ENCODE measurements around the gene NFAT5. TPM values are rescaled to one million over a fixed set of nuclear protein-coding genes. Genes with fewer than 3 reads are reported as not detected.
"Not testable (repeated sequence)": the region's sequence is repeated elsewhere in the genome, so short reads cannot be mapped to it uniquely, and the experiment has no call there.

The NFAT5 gene
- polyA plus RNA-seq, 1 donor from 2014 or later, result 9.5 TPM

DNA sequence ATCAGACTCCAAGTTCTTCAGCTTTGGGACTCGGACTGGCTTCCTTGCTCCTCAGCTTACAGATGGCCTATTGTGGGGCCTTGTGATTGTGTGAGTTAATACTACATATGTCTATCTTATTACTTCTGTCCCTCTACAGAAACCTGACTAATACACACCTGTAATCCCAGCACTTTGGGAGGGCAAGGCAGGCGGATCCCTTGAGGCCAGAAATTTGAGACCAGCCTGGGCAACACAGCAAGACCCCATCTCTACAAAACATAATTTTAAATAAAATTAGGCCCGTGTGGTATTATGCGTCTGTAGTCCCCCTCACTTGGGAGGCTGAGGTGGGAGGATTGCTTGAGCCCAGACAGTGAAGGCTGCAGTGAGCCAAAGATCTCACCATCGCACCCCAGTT lies 165.5 kb downstream of the NFAT5 start:
- H3K9me3 Mint-ChIP-seq, H3K27me3 Mint-ChIP-seq, H3K4me1 Mint-ChIP-seq, H3K27ac Mint-ChIP-seq, H3K4me3 Mint-ChIP-seq, H3K36me3 Mint-ChIP-seq: not testable (repeated sequence)

DNA sequence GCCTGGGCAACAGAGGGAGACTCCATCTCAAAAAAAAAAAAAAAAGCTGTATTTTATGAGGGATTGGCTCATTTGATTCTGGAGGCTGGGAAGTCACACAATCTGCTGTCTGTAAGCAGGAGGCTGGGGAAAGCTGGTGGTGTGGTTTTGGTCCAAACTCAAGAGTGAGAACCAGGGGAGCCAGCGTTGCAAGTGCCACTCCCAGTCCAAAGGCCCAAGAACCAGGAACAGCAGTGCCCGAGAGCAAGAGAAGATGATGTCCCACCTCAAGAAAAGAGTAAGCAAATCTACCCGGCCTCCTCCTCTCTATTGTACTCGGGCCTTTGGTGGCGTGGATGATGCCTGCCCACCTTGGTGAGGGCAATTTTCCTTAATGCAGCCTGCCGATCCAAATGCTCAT lies 166.3 kb downstream of the NFAT5 start:
- Mint-ChIP-seq H3K4me3 (no peak overlapping the region), H3K27ac (no peak overlapping the region), H3K9me3 (no peaks in the 10 kb centered on the region), H3K27me3 (no peaks in the 10 kb centered on the region), H3K36me3 (peaks cover 4% of the 10 kb centered on the region), H3K4me1 (peaks cover 0 to 1% (median under 1%) of the 10 kb centered on the region in 3 donors)

DNA sequence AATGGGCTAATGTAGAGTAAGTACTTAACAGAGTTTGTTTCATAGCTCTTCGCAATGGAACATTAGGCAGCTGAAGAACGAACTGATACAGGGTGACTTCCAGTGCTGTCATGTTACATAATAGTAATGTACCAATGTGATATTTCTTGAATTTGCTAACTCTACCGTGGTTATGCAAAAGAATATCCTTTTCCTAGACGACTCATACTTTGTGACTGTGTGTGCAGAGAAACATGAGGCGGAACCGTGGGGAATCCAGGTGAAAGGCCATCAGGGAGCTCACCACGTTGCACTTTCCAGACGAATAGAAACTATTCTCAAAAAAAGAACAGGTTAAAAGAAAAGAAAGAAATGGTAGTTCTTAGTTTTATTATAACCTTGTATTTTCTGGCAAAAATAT lies 175.8 kb downstream of the NFAT5 start:
- Mint-ChIP-seq H3K9me3 (no peaks in the 10 kb centered on the region), H3K36me3 (peaks cover 9% of the 10 kb centered on the region), H3K4me1 (no peaks in the 10 kb centered on the region), H3K27me3 (no peaks in the 10 kb centered on the region), H3K4me3 (no peak overlapping the region), H3K27ac (no peak overlapping the region)

DNA sequence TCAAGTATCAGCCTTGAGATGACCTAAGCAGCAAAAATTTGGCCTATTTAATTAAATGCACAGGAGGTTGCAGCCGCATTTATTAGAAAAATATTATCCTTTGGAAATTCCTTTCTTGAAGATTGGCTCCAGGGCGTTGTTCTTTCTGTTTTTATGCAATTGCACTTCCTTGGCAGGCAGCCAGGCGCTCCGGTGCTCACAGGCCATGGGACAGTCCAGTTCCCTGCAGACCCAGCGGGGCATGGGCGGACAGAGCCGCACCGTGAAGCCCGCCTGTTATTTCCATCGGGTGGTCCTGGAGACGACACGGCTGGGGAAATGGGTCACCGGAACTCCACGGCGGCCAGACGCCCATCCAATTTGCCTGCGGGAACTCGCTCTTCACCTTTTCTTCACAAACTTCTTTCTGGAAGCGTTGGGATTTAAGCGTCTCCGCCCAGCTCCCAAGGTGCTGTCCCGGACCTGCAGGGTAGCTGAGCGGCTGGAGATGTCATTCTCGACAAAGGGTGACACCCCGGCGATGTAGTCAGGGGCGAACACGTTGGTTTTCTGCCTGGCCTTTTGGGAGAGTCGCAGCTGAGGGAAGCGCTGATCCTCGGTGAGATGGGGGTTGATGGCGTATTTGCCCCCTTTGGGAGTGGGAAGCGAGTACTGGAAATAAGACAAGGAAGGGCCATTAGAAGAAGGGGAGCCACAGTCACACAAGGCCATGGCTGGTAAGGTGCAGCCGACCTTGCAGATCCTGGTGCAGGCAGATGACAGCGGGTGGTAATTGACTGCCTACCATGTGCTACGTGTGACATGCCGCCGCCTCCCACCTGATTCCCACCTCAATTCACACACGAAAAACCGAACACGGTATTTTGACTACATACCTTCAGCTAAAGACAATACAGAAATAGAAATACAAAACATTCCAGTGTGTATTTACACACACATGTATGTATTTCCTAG lies 176.5 kb downstream of the NFAT5 start:
- Mint-ChIP-seq H3K27ac (no peak overlapping the region), H3K4me3 (no peak overlapping the region), H3K27me3 (no peaks in the 10 kb centered on the region), H3K4me1 (no peaks in the 10 kb centered on the region), H3K9me3 (no peaks in the 10 kb centered on the region), H3K36me3 (peaks cover 9% of the 10 kb centered on the region)

DNA sequence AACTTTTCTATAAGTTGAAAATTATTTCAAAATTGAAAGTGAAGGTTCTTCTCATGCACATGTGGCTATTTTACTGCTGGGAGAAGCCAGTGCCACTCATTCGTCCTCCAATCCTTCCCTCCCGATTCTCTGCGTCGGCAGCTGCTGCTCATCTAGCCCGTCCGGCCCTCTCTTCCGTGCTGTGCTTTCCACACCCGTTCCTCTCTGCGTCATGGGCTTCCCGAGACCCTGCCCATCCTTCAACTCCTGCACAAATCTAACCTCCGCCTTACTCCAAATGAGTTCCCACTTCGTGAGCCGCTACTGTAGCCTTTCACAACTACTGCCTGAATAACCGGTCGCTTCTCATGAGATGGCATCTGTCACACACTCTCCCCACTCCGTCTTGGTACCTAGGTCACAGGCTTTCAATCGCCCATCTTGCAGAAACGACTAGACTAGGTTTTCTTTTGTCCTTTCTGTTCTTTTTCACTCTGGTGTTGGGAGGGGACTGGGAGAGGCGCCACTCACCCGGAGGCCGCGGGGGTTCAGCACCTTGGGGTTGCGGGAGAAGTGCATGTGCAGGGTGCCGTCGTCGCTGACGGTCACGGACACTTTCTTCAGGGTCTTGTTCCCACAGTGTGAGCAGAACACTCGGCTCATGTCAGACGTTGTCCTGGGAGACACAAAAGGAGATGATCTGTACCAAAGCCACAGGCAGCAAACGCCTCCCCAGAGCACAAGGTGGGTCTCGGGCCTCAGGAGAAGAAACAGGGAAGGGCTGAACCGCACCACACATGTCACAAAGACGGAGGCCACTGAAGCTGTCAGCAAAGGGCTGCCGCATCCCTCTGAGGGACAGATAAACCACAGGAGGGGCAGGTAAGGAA lies 178.8 kb downstream of the NFAT5 start:
- Mint-ChIP-seq H3K27me3 (no peaks in the 10 kb centered on the region), H3K4me1 (no peaks in the 10 kb centered on the region), H3K36me3 (peaks cover 9% of the 10 kb centered on the region), H3K27ac (peak overlapping the region in 1 of 3 donors; percentile 76), H3K4me3 (no peak overlapping the region), H3K9me3 (no peaks in the 10 kb centered on the region)

DNA sequence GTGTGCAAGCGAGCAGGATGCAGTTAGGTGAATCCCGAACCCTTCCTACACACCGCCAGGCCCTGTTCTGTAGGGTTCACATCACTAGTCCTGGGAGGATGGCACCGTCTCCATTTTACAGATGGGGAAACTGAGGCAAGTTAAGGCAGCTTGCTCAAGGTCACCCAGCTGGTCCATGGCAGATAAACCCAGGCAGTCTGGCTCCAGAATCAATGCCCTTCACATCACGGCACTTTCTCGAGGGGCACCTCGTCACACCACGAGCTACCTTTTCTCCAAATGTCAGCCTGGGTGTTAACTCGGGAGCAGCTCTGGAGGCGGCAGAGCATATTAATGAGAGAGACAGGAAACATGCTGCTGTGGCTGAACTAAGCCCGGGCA lies 179.5 kb downstream of the NFAT5 start:
- no peak overlapping the region for H3K27ac Mint-ChIP-seq
- H3K9me3 Mint-ChIP-seq, result no peaks in the 10 kb centered on the region

DNA sequence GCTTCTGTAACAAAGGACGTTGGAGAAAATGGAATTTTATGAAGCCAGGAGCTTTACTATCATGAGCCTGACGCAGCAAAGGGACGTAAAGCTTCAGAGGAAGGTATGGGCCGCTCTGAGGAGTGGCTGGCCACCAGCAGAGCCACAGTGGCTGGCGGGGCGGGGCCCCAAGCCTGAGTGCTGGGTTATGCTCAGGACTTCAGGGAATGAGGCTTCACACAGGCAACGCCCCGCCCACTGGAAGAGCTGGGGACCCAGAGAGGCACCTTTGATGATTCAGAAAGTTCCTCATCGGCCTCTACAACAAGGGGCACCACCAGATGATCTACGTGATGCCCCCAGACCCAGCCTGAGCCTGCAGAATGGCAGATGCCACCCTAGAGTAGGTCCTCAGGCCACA lies 180.2 kb downstream of the NFAT5 start:
- no peaks in the 10 kb centered on the region for H3K27me3 Mint-ChIP-seq

More for the DNA sequence above, 179.5 kb downstream of the NFAT5 start:
- Mint-ChIP-seq H3K4me1 (no peaks in the 10 kb centered on the region), H3K27me3 (no peaks in the 10 kb centered on the region), H3K36me3 (peaks cover 9% of the 10 kb centered on the region), H3K4me3 (no peak overlapping the region)

DNA sequence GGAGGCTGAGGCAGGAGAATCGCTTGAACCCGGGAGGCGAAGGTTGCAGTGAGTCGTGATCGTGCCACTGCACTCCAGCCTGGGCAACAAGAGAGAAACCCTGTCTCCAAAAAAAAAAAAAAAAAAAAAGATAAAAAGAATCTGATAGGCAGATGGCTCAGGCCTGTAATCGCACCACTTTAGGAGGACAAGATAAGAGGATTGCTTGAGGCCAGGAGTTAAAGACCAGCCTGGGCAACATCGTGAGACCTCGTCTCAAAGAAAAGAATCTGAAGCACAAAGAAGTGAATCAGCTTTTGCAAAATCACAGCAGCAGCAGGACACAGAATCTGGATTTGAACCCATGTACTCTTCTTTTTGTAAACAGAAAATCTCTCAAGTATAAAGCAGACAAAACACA lies 181.3 kb downstream of the NFAT5 start:
- Mint-ChIP-seq H3K9me3 (no peaks in the 10 kb centered on the region), H3K27me3 (no peaks in the 10 kb centered on the region), H3K27ac (peak overlapping the region in 1 of 3 donors; percentile 47), H3K4me3 (peak overlapping the region in 1 of 4 donors; percentile 1), H3K36me3 (peaks cover 3% of the 10 kb centered on the region), H3K4me1 (peaks cover 0 to 3% (median 2%) of the 10 kb centered on the region in 3 donors)

More for the DNA sequence above, 180.2 kb downstream of the NFAT5 start:
- Mint-ChIP-seq H3K36me3 (peaks cover 7% of the 10 kb centered on the region), H3K9me3 (no peaks in the 10 kb centered on the region), H3K4me3 (no peak overlapping the region), H3K27ac (no peak overlapping the region), H3K4me1 (no peaks in the 10 kb centered on the region)

DNA sequence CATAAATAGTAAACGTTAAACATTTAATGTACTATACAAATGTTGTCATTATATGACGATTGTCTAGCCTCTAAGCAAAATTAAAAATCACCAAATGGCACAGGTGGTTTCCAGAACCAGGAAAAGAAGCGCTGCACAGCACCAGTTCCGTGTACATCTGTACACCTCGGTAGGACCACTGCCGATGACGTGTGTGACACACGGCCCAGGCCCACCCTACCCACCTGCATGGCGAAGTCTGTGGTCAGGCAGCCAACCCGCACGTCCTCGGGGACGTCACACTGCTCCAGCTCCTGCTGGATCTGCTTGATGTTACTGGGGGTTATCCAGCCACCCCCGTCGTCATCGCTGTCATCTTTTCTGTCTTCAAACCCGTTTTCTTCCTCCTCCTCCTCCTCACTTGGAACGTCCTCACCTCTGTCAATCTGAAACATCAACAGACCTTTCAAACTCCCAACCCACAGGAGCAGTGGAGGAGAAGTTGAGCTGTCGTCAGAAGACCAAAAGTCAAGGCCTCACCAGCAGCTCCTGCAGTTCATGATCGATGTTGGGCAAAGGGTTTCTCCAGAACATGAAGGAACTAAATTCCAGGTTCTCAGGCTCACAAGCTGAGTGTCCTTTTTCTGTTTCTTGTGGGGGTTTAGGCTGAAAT lies 183.1 kb downstream of the NFAT5 start:
- Mint-ChIP-seq H3K4me1 (peaks cover 10 to 12% (median 10%) of the 10 kb centered on the region in 3 donors), H3K27ac (no peak overlapping the region), H3K4me3 (peak overlapping the region in 1 of 4 donors; percentile 43), H3K27me3 (no peaks in the 10 kb centered on the region), H3K9me3 (no peaks in the 10 kb centered on the region), H3K36me3 (peaks cover 1% of the 10 kb centered on the region)

DNA sequence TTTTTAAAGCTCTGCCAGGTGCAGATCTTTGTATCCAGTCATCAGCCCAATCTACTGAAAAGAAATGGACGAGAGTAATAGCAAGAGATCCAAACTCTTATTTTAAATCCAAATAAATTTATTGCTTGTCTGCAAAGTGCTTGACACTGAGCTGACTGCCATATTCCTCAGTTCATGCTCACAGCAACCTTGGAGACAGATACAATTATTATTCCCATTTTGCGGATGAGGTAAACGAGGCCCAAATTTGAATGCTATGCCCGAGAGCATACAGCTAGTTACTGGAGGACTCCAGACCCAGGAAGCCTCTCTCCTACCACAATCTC lies 188.3 kb downstream of the NFAT5 start:
- H3K9me3 Mint-ChIP-seq, result no peaks in the 10 kb centered on the region
- H3K4me3 Mint-ChIP-seq, result peak overlapping the region; percentile 97 to 100 (median 100)
- peaks cover 4% of the 10 kb centered on the region for H3K27me3 Mint-ChIP-seq
- peaks cover 15 to 19% (median 19%) of the 10 kb centered on the region in 3 donors for H3K4me1 Mint-ChIP-seq
- peaks cover 2% of the 10 kb centered on the region for H3K36me3 Mint-ChIP-seq
- peak overlapping the region; percentile 92 to 98 (median 98) for H3K27ac Mint-ChIP-seq

Other genes starting within 250 kb of the NFAT5 start
- 20.1 TPM for gene PDF, start 235.4 kb upstream of the NFAT5 start, polyA plus RNA-seq
- 42.9 TPM for gene COG8, start 226.4 kb upstream of the NFAT5 start, polyA plus RNA-seq
- gene NIP7, start 226.2 kb upstream of the NFAT5 start, polyA plus RNA-seq, result 22.8 TPM
- gene TMED6, start 214.2 kb upstream of the NFAT5 start, polyA plus RNA-seq, result not detected
- 50.7 TPM for gene TERF2, start 180.0 kb upstream of the NFAT5 start, polyA plus RNA-seq
- 98.9 TPM for gene CYB5B, start 141.3 kb upstream of the NFAT5 start, polyA plus RNA-seq
- 5.4 TPM for gene NQO1, start 160.6 kb downstream of the NFAT5 start, polyA plus RNA-seq
- 59.2 TPM for gene NOB1, start 189.0 kb downstream of the NFAT5 start, polyA plus RNA-seq
- 61.5 TPM for gene WWP2, start 196.4 kb downstream of the NFAT5 start, polyA plus RNA-seq

Measured in IgD-negative memory B cell (primary cell).